GM19043 (cell line): Measurements from ENCODE around the gene SLC12A3.
A peak's percentile ranks its signal among the peaks of the same experiment; 100 is the strongest.

ENCODE experiments used
- ATAC-seq: cut with Tn5 transposase; IDR thresholded peaks from one replicate; pipeline ENCODE4 v1.9.1; 2021; ENCODE audit warnings: low read depth; ENCODE audit not compliant: unreplicated experiment

SLC12A3 gene

GRCh38 chr16:56936950-56937349 lies 71.9 kb downstream of the SLC12A3 start:
- no peak for ATAC-seq

- ATAC-seq = no peak
These were observed 73.9 kb downstream of the SLC12A3 start for GRCh38 chr16:56938664-56939513.

GRCh38 chr16:56939801-56940200 lies 74.8 kb downstream of the SLC12A3 start:
- no peak for ATAC-seq

- no peak for ATAC-seq
These were observed 76.1 kb downstream of the SLC12A3 start for GRCh38 chr16:56941092-56941491.

GRCh38 chr16:56941856-56942331 lies 76.9 kb downstream of the SLC12A3 start:
- no peak for ATAC-seq

- ATAC-seq = no peak
These were observed 78.9 kb downstream of the SLC12A3 start for GRCh38 chr16:56943761-56944375.

- ATAC-seq = peak; percentile 44
These were observed 80.2 kb downstream of the SLC12A3 start for GRCh38 chr16:56944954-56945839.

- ATAC-seq = no peak
These were observed 81.0 kb downstream of the SLC12A3 start for GRCh38 chr16:56945847-56946527.

GRCh38 chr16:56946767-56947603 lies 82.0 kb downstream of the SLC12A3 start:
- no peak for ATAC-seq

GRCh38 chr16:56947604-56947995 lies 82.6 kb downstream of the SLC12A3 start:
- no peak for ATAC-seq

GRCh38 chr16:56948234-56948633 lies 83.2 kb downstream of the SLC12A3 start:
- ATAC-seq = no peak

GRCh38 chr16:56950051-56950450 lies 85.0 kb downstream of the SLC12A3 start:
- ATAC-seq = no peak

- ATAC-seq = no peak
These were observed 85.4 kb downstream of the SLC12A3 start for GRCh38 chr16:56950455-56950854.

GRCh38 chr16:56950881-56951771 lies 86.1 kb downstream of the SLC12A3 start:
- peak; percentile 48 for ATAC-seq

GRCh38 chr16:56953006-56953405 lies 88.0 kb downstream of the SLC12A3 start:
- ATAC-seq = no peak

- no peak for ATAC-seq
These were observed 91.1 kb downstream of the SLC12A3 start for GRCh38 chr16:56956076-56956475.

GRCh38 chr16:56956756-56957155 lies 91.7 kb downstream of the SLC12A3 start:
- ATAC-seq = no peak

- no peak for ATAC-seq
These were observed 95.8 kb downstream of the SLC12A3 start for GRCh38 chr16:56960681-56961281.
